Esophagus muscularis mucosa (tissue), 3 donors: Measurements from ENCODE around the gene ZNF831.

Experiments
- CTCF ChIP-seq, 3 experiments: fragments of 200-600 bp in 2 of 3; fragments of 450-650 bp in 1 of 3; sonication (generic) in 2 of 3; IDR thresholded peaks; one replicate each; pipeline ENCODE4 v1.5.1; 2017 to 2019; ENCODE audit warnings: antibody characterized with exemption in 3 of 3, mild to moderate bottlenecking in 2 of 3, moderate library complexity in 1 of 3
- POLR2A ChIP-seq: fragments of 450-650 bp; IDR thresholded peaks from one replicate; pipeline ENCODE4 v1.6.1; 2017; ENCODE audit warnings: antibody characterized with exemption, moderate library complexity, mild to moderate bottlenecking, low read depth

GRCh38 chr20:59255256-59255655 is 91.6 kb downstream of the ZNF831 start:
- no peak for TF ChIP-seq CTCF (IDR thresholded peaks at IDR 0.05)
- no peak for TF ChIP-seq POLR2A
